ENCODE measurements around the gene TRIM17.

TRIM17 gene, protein sequence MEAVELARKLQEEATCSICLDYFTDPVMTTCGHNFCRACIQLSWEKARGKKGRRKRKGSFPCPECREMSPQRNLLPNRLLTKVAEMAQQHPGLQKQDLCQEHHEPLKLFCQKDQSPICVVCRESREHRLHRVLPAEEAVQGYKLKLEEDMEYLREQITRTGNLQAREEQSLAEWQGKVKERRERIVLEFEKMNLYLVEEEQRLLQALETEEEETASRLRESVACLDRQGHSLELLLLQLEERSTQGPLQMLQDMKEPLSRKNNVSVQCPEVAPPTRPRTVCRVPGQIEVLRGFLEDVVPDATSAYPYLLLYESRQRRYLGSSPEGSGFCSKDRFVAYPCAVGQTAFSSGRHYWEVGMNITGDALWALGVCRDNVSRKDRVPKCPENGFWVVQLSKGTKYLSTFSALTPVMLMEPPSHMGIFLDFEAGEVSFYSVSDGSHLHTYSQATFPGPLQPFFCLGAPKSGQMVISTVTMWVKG

GRCh38 chr1:228416217-228416933 is at the start of gene TRIM17:
TRIM17 (minus strand) TSS chr1:228416861; CDS start chr1:228415072, 1,789 bp downstream.
- no peak for DNase-seq (ENCODE audit: low read depth)

DNA sequence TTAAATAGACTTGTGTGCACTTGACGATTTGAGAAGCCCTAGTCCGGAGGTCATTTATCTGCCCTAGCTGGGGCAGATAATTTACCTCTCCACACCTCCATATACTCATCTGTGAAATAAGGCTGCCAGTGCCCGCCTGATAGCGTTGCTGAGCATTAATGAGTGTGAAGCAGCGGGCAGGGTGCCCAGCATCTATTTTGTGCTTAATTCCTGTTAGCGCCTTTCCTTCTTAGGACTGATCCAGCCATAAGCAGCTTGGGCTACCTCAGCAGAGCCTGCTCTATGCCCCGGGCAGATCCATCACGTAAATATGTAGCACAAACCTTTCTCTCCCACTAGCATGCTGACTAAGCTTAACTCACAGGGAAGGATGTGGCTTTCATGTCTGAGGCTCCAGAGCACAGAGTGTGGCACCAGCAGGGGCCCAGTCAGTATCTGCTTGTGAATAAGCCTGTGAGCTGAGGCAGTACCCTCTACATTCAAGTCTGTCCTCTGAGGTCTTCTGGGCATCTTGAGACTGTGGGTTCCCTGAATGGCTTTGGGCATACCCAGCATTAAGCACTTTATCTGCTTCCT is 49.0 kb upstream of the TRIM17 start:
- DNase-seq (ENCODE audit: low read depth): no peak

DNA sequence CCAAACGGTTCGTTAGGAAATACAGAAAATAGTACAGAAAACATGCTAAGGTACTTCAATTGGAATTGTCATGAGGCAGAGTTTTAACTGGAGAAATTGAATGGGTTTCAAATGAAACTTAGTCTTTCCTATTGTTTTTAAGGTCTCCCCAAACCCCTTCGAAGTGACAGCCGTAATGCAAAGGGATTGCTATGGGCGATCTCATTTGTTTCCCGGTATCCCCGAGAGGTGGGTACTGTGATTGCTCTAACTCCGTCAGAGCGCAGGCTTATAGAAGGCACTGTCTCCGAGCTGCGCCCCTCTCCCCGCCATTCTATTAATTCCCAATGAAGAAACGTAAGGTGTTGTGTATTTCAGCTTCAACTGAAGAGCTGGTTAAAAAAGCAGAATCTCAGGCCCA is 48.5 kb upstream of the TRIM17 start:
- no peak for DNase-seq (ENCODE audit: low read depth)

DNA sequence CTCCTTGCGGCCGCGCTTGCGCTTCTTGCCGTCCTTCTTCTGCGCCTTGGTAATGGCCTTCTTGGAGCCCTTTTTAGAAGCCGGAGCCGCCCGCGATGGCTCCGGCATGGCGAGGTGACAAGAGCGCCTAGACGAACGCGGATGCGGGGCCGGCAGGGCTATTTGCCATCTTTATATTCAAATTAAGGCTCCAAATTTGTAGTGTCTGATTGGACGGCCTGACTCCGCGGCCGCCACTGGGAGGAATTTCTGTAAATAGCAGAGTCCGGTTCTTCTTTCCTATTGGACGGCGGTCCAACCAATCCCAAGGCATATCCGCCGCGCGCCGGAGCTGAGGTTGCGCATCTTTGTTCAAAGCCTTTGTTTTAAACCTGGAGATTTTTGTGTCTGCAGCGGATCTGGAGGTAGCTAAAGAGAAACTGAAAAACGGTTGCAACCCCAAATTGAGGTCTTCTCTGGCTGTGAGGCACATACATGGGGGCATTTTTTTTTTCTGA is 47.9 kb upstream of the TRIM17 start:
- DNase-seq (ENCODE audit: low read depth): peak; percentile 59

DNA sequence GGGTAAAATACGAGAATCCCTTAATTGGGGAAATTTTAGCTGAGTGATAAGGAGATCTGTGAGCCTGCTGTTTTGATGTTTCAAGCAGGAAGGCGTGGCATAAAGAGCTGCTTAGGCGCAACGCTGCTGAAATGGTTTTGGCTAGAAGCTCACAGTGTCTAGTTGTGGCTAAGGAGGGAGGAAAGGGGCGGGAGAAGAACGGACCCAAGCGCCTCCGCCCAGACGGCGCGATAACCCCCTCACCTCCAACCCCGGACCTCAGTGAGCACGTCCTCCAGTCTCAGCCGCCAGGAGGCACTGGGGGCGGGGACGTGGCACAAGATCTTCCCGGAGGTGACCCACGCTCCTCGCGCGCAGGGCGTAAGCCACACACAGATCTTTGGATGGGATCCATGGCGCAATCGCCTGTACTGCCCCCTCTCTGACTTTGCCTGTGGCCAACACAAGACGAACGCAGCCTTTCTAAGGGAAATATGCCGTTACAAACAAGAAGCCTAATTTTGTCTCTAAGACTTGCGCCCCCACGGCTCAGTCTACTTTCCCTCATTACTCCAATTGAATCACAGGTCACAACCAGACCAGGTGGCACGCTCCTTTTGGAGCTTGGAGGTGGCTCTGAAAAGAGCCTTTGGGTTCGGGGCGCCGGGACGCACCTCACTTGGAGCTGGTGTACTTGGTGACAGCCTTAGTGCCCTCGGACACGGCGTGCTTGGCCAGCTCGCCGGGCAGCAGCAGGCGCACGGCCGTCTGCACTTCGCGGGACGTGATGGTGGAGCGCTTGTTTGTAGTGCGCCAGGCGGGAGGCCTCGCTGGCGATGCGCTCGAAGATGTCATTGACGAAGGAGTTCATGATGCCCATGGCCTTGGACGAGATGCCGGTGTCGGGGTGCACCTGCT is 47.1 kb upstream of the TRIM17 start:
- no peak for DNase-seq (ENCODE audit: low read depth)

GRCh38 chr1:228463009-228463558 is 46.4 kb upstream of the TRIM17 start:
- DNase-seq (ENCODE audit: low read depth): no peak

- DNase-seq (ENCODE audit: low read depth): no peak
Observed at GRCh38 chr1:228462560-228462959, 45.9 kb upstream of the TRIM17 start.

DNA sequence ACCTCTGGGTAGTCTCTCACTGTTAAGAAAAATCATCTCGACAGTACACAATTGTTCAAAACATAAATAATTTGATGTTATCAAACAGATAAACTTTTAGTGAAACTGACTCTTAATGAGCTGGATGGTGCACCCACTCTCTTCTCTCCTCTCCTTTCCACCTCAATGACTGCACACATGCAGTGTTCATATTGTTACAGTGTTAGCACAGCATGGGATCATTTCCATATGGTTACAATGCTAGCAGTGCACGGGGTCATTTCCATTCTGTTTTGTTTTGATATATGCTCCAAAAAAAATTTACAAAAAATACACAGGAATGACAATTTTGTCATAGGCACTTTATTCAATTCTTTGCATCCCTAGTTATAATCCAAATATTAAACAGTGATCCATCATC is 44.2 kb upstream of the TRIM17 start:
- DNase-seq (ENCODE audit: low read depth): no peak

GRCh38 chr1:228459091-228459993 is 42.7 kb upstream of the TRIM17 start:
- peak; percentile 63 for DNase-seq (ENCODE audit: low read depth)

- DNase-seq (ENCODE audit: low read depth): peak; percentile 98
Observed at GRCh38 chr1:228457396-228458176, 40.9 kb upstream of the TRIM17 start.

GRCh38 chr1:228457017-228457395 is 40.3 kb upstream of the TRIM17 start:
- DNase-seq (ENCODE audit: low read depth): no peak

- DNase-seq (ENCODE audit: low read depth): no peak
Observed at GRCh38 chr1:228456252-228457016, 39.8 kb upstream of the TRIM17 start.

GRCh38 chr1:228455715-228456114 is 39.1 kb upstream of the TRIM17 start:
- DNase-seq (ENCODE audit: low read depth): no peak

DNA sequence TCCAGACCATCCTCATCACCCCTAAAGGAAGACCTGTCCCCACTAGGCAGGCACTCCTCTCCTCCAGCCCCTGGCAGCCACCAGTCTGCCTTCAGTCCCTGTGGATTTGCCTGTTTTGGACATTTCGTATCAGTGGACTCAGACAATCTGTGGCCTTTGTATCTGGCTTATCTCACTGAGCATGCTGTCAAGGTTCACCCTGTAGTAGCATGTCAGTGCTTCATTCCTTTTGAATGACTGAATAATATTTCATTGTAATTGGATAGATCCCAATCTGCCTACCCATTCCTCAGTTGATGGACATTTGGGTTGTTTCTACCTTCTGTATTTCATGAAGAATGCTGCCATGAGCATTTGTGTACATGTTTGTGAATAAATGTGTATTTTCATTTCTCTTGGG is 37.6 kb upstream of the TRIM17 start:
- no peak for DNase-seq (ENCODE audit: low read depth)

DNA sequence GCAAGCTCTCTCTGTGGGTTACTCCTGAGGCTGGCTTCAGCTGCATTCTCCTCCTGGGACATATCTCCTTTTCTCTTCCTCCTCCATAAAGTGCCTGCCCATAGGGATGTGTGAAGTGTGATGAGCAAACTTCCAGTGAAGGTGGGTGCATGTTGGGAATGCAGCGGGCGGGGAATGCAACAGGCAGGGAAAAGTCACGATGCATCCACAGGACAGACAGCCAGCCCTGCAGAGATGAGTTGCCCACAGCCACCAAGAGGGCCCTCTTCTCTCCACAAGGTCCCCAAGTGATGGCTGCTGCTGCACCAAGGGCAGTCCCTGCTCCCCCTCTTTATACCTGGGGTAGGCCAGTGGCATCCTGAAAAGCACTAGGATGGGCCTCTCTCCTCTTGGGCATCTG is 37.0 kb upstream of the TRIM17 start:
- DNase-seq (ENCODE audit: low read depth): no peak

GRCh38 chr1:228453022-228453560 is 36.4 kb upstream of the TRIM17 start:
- DNase-seq (ENCODE audit: low read depth): no peak

GRCh38 chr1:228452194-228453021 is 35.7 kb upstream of the TRIM17 start:
- no peak for DNase-seq (ENCODE audit: low read depth)

DNA sequence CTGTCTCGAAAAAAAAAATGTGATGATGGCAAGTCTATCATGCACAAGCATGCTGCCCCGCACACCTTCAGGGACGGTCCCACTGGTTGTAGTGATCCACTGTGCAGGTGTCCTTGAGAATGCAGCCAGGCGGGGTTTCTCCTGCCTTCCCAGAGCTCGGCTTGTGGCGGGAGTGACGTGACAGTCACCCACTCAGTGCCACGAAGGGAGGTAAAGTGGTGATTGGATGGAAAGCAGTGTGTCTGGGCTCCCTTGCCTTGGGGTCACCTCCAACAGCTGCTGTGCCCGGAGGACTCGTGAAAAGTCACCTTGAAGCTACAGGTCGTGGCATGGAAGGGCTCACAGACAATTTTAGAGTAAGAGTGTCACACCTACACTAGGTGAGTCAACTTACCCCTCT is 33.5 kb upstream of the TRIM17 start:
- no peak for DNase-seq (ENCODE audit: low read depth)

All from stromal cell of bone marrow (primary cell).